ENCODE results near the gene HACD4. TPM values are rescaled to one million over a fixed set of nuclear protein-coding genes. Genes with fewer than 3 reads are reported as not detected.

Gene HACD4
- total RNA-seq, 1 donor from 2014 or later, result 0.79 TPM

- no peak for TF ChIP-seq CTCF (IDR thresholded peaks at IDR 0.05; ENCODE audit: insufficient read depth, low read length, severe bottlenecking)
- H3K36me3 ChIP-seq (ENCODE audit: control insufficient read depth, insufficient read depth, low read length), result no peaks in the 10 kb centered on the region
- FAIRE-seq (no peak), DNase-seq (ENCODE audit: low read depth) (peak; percentile 97)
- no peak overlapping the region for H3K4me3 ChIP-seq (ENCODE audit: low read depth, low read length)
- H3K27me3 ChIP-seq (ENCODE audit: control insufficient read depth, insufficient read depth, low read length), result no peaks in the 10 kb centered on the region
Measured at GRCh38 chr9:21016701-21017491, 14.5 kb downstream of the HACD4 start.

- DNase-seq (ENCODE audit: low read depth) (no peak), FAIRE-seq (no peak)
- no peak overlapping the region for H3K4me3 ChIP-seq (ENCODE audit: low read depth, low read length)
- no peaks in the 10 kb centered on the region for H3K27me3 ChIP-seq (ENCODE audit: control insufficient read depth, insufficient read depth, low read length)
- no peaks in the 10 kb centered on the region for H3K36me3 ChIP-seq (ENCODE audit: control insufficient read depth, insufficient read depth, low read length)
- no peak for TF ChIP-seq CTCF (IDR thresholded peaks at IDR 0.05; ENCODE audit: insufficient read depth, low read length, severe bottlenecking)
Measured at GRCh38 chr9:21015995-21016394, 15.4 kb downstream of the HACD4 start.

GRCh38 chr9:21015129-21015815 lies 16.2 kb downstream of the HACD4 start:
- no peak for TF ChIP-seq CTCF (IDR thresholded peaks at IDR 0.05; ENCODE audit: insufficient read depth, low read length, severe bottlenecking)
- no peaks in the 10 kb centered on the region for H3K36me3 ChIP-seq (ENCODE audit: control insufficient read depth, insufficient read depth, low read length)
- no peaks in the 10 kb centered on the region for H3K27me3 ChIP-seq (ENCODE audit: control insufficient read depth, insufficient read depth, low read length)
- no peak for FAIRE-seq
- no peak for DNase-seq (ENCODE audit: low read depth)
- no peak overlapping the region for H3K4me3 ChIP-seq (ENCODE audit: low read depth, low read length)

- H3K4me3 ChIP-seq (ENCODE audit: low read depth, low read length), result no peak overlapping the region
- TF ChIP-seq CTCF (IDR thresholded peaks at IDR 0.05; ENCODE audit: insufficient read depth, low read length, severe bottlenecking), result no peak
- DNase-seq (ENCODE audit: low read depth) (no peak), FAIRE-seq (no peak)
- no peaks in the 10 kb centered on the region for H3K27me3 ChIP-seq (ENCODE audit: control insufficient read depth, insufficient read depth, low read length)
- no peaks in the 10 kb centered on the region for H3K36me3 ChIP-seq (ENCODE audit: control insufficient read depth, insufficient read depth, low read length)
Measured at GRCh38 chr9:21002040-21002439, 29.4 kb downstream of the HACD4 start.

GRCh38 chr9:21001581-21001980 lies 29.9 kb downstream of the HACD4 start:
- FAIRE-seq, result no peak

More at GRCh38 chr9:21001581-21001980, 29.9 kb downstream of the HACD4 start:
- H3K27me3 ChIP-seq (ENCODE audit: control insufficient read depth, insufficient read depth, low read length), result no peaks in the 10 kb centered on the region
- H3K4me3 ChIP-seq (ENCODE audit: low read depth, low read length), result no peak overlapping the region
- DNase-seq (ENCODE audit: low read depth), result no peak
- no peak for TF ChIP-seq CTCF (IDR thresholded peaks at IDR 0.05; ENCODE audit: insufficient read depth, low read length, severe bottlenecking)
- H3K36me3 ChIP-seq (ENCODE audit: control insufficient read depth, insufficient read depth, low read length), result no peaks in the 10 kb centered on the region

All from bronchial epithelial cell (primary cell).